ENCODE results near the gene WDR17. TPM values are rescaled to one million over a fixed set of nuclear protein-coding genes. Genes with fewer than 3 reads are reported as not detected.

The WDR17 gene
- total and polyA plus RNA-seq, 2 of the 8 experiments (the other 6 are each of a cell fraction or from before 2014, with no cell fraction given), result 1.4 to 3.3 TPM

- Histone ChIP-seq H2BK12ac (ENCODE audit: low read depth, low read length) (no peak overlapping the region), H4K8ac (ENCODE audit: extremely low read depth, insufficient read depth, low read length) (no peak overlapping the region), H3K56ac (replicated peaks; ENCODE audit: insufficient read length, low read depth, low read length) (no peak overlapping the region), H2BK5ac (ENCODE audit: low read depth, low read length) (no peak overlapping the region), H3K4ac (replicated peaks; ENCODE audit: insufficient read length, low read depth, low read length) (no peak overlapping the region), H3K18ac (ENCODE audit: extremely low read depth, low read length) (no peak overlapping the region), H2AK5ac (ENCODE audit: low read depth, low read length) (no peak overlapping the region), H2AFZ (ENCODE audit: low read length) (peak overlapping the region; percentile 78), H4K20me1 (replicated peaks in 1 of 2; ENCODE audit: control insufficient read depth in 1 of 2, insufficient read depth in 2 of 2, low read length in 2 of 2) (no peaks in the 10 kb centered on the region), H3K36me3 (ENCODE audit: control insufficient read depth in 2 of 4, insufficient read depth in 4 of 4, low read length in 3 of 4) (no peaks in the 10 kb centered on the region), H2BK20ac (ENCODE audit: low read length) (no peak overlapping the region), H3K4me3 (ENCODE audit: extremely low read depth in 1 of 4, insufficient read depth in 2 of 4, low read depth in 3 of 4, low read length in 4 of 4) (no peak overlapping the region), H4K91ac (replicated peaks; ENCODE audit: insufficient read length, low read length) (no peak overlapping the region), H3K27me3 (replicated peaks in 1 of 4; ENCODE audit: control insufficient read depth in 3 of 4, extremely low read depth in 1 of 4, insufficient read depth in 3 of 4, low read length in 3 of 4) (no peaks in the 10 kb centered on the region), H2BK120ac (replicated peaks; ENCODE audit: low read depth, low read length) (no peak overlapping the region), H3K4me2 (ENCODE audit: insufficient read depth in 1 of 2, low read depth in 2 of 2, low read length in 2 of 2) (no peak overlapping the region), H3K9me3 (ENCODE audit: insufficient read depth in 2 of 2, low read depth in 1 of 2, low read length in 1 of 2) (no peaks in the 10 kb centered on the region), H3K23me2 (ENCODE audit: low read depth, low read length) (no peaks in the 10 kb centered on the region), H3K79me1 (ENCODE audit: low read depth, low read length) (no peaks in the 10 kb centered on the region), H3K4me1 (replicated peaks in 1 of 4; ENCODE audit: control insufficient read depth in 3 of 4, insufficient read depth in 4 of 4, low read length in 3 of 4) (no peaks in the 10 kb centered on the region), H2BK15ac (ENCODE audit: low read length) (no peak overlapping the region), H4K5ac (ENCODE audit: insufficient read length, low read depth, low read length) (no peak overlapping the region), H3K9ac (replicated peaks in 1 of 4; ENCODE audit: extremely low read depth in 1 of 4, low read depth in 3 of 4, low read length in 3 of 4) (no peak overlapping the region), H3K79me2 (ENCODE audit: control insufficient read depth in 1 of 2, insufficient read depth in 2 of 2, low read length in 2 of 2) (no peaks in the 10 kb centered on the region), H3K14ac (ENCODE audit: insufficient read length) (no peak overlapping the region), H3K23ac (ENCODE audit: insufficient read length) (no peak overlapping the region), H3K27ac (ENCODE audit: low read depth, low read length) (no peak overlapping the region)
- TF ChIP-seq RAD21 (IDR thresholded peaks at IDR 0.05 in 1 of 2, conservative IDR thresholded peaks at IDR 0.05 in 1 of 2; ENCODE audit: low read depth in 2 of 2, low read length in 2 of 2) (peak; percentile 51 to 56), CTCF (IDR thresholded peaks at IDR 0.05; ENCODE audit: control extremely low read depth in 1 of 3, insufficient read depth in 1 of 3, low read depth in 1 of 3, low read length in 3 of 3) (peak; percentile 24 to 76 (median 59)), TEAD4 (IDR thresholded peaks at IDR 0.05; ENCODE audit: low read depth, low read length) (peak; percentile 52; the same call in 1 of the 2 replicates), EGR1 (IDR thresholded peaks at IDR 0.05; ENCODE audit: borderline replicate concordance, low read depth, low read length) (no peak), EZH2 (IDR thresholded peaks at IDR 0.05; ENCODE audit: low read depth, low read length, severe bottlenecking) (no peak)
- DNase-seq (ENCODE audit: low read depth in 1 of 2, low spot score in 2 of 2) (no peak), FAIRE-seq (peak; percentile 74)
- WGBS, 2 experiments (ENCODE audit: extremely low coverage in 1 of 2, insufficient coverage in 1 of 2, insufficient read length in 1 of 2, insufficient replicate concordance in 2 of 2, low coverage in 1 of 2, low lambda C conversion rate in 2 of 2, missing lambda C conversion rate in 1 of 2), result 79% methylated on average over 4 of the region's 4 CpGs; no CpG with 5 or more reads in 1 of the 2 experiments
- POLR2A ChIA-PET (ENCODE audit: partially characterized antibody), result no interaction called here
- CTCF ChIA-PET (ENCODE audit: partially characterized antibody), result interaction anchor here (0.6 to 2.8 kb wide), 20 partner anchors 9 to 234 kb away, joined by 3 to 10 read pairs (median 3); no protein-coding TSS in a partner anchor
Measured at GRCh38 chr4:176123710-176124407, 58.2 kb downstream of the WDR17 start.
